ENCODE results near the gene BROX.
"Not testable (repeated sequence)": the region's sequence is repeated elsewhere in the genome, so short reads cannot be mapped to it uniquely, and the experiment has no call there.

Gene BROX

DNA sequence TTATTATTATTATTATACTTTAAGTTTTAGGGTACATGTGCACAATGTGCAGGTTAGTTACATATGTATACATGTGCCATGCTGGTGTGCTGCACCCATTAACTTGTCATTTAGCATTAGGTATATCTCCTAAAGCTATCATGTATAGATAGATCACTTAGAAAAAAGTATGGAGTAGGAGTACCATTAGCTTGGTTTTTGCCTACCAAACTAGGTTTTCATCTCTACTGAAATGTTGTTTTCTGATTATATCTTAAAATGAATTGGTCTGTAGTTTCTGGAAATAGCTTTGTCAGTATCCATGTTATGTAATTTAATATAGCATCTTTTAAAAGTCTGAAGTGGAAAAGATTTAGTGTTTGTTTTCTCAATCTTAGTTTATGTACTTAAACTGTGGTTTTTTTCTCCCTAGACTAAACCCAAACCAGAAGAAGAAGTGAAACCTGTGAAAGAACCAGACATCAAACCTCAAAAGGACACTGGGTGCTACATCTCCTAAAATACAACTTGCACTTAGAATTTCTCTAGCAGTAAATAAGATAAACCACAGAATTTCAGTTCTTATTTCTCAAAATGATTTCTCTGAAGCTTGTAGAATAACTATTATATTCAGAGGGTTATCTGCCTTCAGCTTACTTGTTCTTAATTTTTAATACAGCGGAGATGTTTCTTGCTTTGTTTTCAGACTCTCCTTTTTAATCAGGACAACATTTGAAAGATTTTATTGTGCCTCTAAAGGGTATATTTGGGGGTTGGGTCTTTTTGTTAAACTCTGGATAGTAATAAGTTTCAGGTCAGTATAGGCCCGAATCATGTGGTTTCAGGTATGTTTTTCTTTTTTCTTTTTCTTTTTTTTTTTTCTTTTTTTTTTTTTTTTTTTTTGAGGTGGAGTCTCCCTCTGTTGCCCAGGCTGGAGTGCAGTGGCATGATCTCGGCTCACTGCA is 20.1 kb downstream of the BROX start:
- DNase-seq (ENCODE audit: low spot score) = no peak

DNA sequence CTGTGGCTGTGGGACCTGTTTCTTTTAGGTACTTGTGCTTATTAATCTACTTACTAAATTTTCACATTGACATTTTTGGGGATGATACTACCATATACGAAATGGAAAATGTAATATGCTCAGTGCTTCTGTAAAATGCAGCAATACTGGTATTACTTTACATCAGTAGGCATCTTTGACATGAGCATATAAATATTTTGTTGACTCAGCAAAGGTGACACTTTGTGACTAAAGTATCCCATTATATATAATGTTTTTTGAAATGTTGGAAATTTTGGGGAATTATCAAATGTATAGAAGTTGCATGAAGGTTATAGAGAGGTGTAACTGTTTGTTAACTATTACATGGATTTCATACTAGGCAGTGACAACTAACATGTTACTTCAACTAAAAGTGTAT is 22.4 kb downstream of the BROX start:
- DNase-seq (ENCODE audit: low spot score) = no peak

DNA sequence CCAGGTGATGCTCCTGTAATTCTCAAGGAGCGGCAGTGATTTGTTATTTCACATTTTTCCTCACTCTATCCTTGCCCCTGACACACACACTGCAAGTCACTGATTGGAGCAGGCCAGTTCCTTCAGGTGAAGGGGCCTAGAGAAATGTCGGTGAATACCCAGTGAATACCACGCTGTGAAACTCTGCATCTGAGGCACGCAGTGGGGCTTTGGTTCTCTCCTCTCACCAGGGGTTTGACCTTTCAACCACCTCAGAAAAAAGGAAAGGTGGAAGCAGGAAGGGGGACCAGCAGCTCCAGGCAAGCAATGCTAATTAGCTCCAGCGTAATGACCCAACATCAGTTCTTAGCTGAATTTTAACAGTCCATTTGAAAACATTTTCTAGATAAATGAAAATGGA is 24.1 kb downstream of the BROX start:
- no peak for DNase-seq (ENCODE audit: low spot score)

DNA sequence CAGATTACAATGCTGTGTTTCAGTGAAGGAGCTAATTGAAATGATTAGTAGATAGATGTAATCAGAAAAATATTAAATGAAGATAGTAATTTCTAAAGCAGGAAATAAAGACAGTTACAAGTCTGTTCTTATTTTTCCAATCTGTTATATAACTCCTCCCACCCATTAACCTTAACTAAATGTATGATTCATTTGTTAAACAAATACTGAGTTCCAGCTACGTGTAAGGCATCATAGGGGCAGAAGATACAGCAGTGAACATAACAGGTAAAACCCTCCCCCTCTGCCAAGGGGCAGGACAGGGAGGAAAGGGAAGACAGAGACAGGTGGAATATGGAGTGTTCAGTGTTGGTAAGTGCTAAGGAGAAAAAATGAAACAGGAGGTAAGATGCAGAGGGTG is 24.6 kb downstream of the BROX start, which contains the start of gene FAM177B:
TSS of gene FAM177B (plus strand) at position 231 of the 400 bp plus-strand sequence. CDS start 9,344 bp downstream, outside the sequence.
- no peak for DNase-seq (ENCODE audit: low spot score)

DNA sequence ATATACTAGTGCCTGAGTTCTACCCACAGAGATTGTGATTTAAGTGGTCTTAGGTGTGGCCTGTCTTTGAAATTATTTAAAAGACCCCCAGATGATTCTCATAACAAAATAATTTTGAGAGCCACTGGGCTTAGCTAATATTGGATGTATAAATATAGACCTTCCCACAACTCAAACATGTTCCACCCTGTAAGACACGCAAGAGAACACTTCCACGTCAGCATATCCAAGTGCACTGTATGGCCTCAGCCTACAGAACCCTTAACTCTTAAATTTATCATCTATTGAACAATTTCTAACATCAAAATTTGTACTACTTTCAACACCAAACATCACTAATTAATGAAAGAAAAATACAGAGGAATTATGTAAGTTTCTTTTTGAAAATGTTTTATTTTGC is 27.1 kb downstream of the BROX start:
- DNase-seq (ENCODE audit: low spot score) = no peak

DNA sequence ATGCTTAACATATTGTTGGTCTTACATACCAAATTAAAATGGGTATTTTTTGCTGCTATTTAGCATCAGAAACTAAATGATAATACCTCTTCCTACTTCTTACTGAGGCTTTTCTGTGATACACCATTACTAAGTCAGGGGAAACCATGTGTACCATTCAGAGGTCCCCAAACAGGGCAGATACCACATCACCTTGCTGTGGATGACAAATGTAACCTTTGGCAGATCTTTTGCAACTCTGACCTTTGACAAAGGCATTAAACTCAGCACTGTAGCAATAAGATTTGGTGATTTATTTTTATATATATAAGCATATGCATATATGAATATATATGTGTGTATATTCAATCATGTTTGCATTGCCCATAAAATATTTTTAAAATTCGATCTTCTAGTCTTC is 27.6 kb downstream of the BROX start:
- DNase-seq (ENCODE audit: low spot score) = no peak

DNA sequence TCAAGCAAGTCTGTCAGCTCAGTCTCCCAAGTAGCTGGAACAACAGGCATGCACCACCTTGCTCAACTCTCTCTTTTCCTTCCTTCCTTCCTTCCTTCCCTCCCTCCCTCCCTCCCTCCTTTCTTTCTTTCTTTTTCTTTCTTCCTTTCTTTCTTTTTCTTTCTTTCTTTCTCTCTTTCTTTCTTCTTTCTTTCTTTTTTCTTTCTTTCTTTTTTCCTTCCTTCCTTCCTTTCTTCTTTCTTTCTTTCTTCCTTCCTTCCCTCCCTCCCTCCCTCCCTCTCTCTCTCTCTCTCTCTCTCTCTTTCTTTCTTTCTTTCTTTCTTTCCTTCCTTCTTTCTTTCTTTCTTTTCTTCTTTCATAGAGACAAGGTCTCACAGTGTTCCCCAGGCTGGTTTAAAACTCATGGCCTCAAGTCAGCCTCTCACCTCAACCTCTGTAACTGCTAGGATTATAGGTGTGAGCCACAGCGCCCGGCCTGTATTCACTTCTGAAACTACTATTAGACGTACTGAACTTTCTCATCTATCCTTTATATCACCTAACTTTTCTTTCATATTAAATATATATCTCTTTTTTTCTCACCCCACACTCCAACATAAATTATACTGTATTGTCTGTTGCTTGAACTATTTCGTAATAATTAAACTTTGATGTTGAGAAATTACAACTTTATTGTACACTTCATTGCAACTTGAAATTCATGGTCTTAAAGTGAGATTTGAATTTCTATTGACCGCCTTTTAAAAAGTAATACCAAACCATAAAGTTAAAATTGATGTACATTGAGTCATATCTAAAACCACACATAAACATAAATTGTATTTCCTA is 29.5 kb downstream of the BROX start:
- DNase-seq (ENCODE audit: low spot score) = not testable (repeated sequence)

DNA sequence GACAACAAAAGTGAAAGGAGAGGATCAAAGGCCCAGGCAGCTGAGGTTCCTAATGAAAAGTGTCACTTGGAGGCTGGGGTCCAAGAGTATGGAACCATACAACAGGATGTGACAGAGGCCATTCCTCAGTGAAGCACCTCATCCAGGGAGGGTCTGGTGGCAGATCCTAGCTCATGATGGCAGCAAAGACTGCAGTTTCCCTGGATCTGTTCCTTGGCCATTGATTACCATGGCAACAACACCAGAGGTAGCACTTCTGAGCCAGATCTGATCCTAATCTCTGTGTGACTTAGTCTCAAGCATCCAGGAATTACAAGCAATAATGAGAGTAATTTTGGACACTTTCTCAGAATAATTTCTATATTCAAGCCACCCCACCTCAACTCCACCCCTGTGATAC is 37.6 kb downstream of the BROX start:
- DNase-seq (ENCODE audit: low spot score) = no peak

DNA sequence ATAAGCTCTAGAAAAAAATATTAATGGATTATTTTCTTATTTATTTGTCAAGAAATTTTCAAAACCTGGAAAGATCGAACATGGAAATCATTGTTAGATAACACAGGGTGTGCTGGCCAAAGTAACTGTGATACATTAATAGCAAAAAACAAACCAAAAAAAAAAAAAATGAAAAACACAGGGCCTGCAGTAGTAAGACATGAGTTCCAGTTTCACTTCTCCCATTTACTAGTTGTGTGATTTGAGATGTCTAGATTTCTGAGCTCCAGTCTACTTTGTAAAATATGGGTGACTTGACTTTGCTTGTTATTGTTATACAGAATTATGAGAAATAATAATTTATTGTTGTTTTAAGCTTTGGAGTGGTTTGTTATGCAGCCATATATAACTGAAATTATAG is 38.3 kb downstream of the BROX start:
- no peak for DNase-seq (ENCODE audit: low spot score)

DNA sequence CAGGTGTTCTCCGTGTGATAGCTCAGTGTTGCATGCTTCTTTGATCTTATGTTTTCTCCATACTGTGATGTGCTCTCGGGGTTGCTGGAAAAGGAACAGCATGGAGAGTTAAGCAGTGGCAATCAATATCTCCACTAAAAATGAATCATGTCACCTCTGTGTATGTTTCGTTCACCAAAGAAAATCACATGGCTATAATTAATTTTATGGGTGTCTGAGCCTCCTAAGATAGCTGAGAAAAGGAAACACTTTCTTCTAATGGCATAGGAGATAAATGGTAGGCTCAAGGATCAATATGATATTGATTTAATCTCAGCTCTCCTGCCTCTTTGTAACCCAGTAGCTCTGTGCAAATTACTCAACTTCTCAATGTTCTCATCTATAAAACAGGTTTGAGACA is 38.9 kb downstream of the BROX start:
- DNase-seq (ENCODE audit: low spot score) = no peak

DNA sequence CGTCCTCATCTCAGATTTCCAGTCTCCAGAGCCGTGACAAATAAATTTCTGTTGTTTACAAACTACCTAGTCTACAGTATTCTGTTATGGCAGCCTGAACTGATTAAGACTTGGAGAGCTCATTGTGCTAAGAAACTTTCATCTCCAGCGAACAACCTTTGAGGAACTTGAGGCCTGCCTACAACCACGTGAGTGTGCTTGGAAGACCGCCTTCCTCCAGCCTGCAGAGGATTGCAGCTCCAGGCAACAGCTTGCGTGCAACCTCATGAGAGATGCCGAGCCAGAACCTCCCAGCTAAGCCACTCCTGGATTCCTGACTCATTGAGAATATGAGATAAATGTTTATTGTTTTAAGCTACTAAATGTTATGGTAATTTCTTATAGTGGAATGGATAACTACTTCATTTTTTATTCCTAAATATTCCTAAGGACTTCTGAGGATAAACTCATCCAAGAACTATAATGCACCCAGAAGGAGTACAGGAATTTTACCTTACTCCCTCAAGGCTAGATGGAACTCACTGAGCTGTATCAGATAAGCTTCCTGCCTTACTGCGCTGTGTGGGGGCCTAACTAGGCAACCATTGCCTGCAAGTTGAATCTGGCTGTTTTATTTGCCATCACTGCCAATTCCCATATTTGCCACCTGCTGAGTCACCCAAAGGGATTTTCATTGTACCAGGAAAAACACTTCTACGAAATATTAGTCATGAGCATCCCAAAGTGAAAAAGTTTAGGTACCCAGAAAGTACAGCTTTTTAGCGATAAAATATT is 42.2 kb downstream of the BROX start:
- DNase-seq (ENCODE audit: low spot score) = no peak

DNA sequence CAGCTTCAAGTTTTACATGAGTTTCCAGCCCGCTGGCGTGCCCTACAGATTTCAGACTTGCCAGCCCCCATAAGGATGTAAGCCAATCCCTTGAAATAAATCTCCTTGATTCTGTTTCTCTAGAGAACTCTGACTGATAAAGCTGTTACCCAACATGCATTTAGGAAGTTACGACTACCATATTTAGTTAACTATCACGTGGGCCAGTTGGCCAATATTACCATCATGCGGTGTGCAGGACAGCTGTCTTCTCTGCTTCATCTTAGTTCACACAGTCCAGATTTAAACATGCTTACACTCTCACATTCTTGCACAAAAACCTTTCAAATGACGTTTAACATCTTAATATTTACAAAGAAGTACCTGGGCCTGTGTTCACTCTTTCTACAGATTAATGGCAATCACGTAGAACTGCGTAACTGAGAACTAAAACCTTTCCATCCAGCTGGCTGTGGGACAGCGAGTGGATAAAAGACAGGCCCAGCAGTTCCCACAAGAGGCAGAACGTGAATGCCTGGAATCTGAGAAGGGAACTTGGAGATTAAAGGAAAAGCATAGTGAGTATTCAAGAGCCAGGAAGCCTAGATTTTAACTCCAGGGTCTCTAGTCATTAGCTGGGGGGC is 45.4 kb downstream of the BROX start:
- no peak for DNase-seq (ENCODE audit: low spot score)

DNA sequence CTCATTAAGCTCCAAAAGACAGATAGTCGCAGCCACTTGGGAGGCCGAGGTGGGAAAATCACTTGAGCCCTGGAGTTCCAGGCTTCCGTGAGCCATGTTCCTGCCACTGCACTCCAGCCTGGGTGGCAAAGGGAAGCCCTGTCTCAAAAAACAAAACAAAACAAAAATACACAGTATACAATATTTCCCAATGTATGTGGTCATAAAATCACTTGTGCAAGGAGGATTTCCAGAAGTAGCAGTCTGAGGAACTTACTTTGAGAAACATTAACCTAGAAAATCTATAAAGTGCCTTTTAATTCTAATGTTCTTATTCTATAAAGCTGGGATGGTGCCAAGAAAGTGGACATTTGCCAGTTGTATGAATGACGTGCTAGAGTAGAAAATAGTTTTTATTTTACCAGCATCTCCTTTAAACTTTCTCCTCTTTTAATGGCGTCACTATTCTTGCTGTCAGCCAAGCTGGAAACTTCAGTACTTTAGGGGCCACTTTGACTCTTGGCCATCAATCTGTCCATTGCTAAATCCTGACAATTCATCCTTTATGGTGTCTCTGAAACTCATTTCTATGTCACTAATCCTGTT is 47.2 kb downstream of the BROX start:
- DNase-seq (ENCODE audit: low spot score) = no peak

DNA sequence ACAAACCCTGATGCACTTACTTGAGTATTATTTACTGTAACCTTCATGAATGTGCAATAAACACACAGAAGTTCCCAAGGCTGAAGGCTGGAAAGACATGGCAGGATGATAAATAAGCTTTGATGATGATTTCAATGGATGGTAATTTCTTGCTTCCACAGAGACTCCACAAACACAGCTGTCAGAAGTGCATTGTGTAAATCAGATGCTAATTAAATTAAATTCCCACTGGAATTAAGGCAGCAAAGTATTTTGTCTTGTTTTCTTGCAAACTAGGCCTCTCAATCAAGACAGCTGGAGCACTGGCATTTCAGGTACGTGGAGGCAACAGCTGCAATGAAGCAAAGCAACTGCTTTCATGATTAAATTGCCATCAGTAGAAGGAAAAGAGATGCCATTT is 48.7 kb downstream of the BROX start:
- DNase-seq (ENCODE audit: low spot score) = no peak

DNA sequence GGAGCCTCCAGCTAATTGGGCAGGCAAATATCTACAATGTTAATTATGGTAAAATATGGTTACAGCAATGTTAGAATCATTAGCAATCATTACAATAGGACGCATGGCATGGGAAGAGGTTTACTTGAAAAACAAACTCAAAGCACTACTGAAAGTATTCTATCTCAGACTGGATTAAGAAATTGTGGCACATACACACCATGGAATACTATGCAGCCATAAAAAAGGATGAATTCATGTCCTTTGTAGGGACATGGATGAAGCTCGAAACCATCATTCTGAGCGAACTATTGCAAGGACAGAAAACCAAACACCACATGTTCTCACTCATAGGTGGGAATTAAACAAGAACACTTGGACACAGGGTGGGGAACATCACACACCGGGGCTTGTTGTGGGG is 49.8 kb downstream of the BROX start:
- not testable (repeated sequence) for DNase-seq (ENCODE audit: low spot score)

DNA sequence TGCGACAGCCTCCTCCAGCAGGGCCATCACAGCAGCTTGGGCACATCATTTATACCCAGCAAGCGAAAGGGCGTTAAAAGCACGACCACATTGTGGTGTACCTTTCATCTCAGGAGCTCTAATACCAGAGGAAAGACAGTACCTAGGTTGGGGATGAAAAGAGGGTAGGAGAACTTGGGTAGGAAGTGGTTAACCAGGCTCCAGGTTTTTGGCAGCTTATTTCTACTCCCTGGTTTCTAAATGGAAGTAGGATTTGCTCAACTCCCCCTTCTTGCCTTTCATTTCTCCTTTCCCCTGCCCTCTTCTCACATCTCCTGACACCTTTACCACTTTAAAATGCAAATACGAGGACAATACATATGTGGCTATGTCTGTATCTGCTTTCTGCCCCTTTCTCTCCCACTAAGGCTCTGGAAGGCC is 54.8 kb downstream of the BROX start:
- DNase-seq (ENCODE audit: low spot score) = no peak

DNA sequence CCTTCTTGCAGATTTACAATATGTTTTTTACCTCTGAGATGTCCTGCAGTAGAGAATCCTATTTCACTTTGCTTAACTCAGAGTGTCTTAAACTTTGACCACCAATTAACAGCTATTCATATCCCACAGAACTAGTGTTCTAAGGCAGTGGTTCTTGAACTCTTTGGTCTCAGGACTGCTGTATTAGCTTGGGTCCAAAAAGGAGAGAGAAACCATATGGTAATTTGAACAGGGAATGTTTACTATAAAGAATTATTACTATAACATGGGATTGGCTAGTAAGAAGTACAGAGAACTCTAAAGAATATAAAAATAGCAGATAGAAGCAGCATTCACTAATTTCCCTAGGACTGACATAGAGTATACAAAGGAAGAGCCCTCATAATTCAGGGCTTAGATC is 56.2 kb downstream of the BROX start:
- DNase-seq (ENCODE audit: low spot score) = no peak

DNA sequence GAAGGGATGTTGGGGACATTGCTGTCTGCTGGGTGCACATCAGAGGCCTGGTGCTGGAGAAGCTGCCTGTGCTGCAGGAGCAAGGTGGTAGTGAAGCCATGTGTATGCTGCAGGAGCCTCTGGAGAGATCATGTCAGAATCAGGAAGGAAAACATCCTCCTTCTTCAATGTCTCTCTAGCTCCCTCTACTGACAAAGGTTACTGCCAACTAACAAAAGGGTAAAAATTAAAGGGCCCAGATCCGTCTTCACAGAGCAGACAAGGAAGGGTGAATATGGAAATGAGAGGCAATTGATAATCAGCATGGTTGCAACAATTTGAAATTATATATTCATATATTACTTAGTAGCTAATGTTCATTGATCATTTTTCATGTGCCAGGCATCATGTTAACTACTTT is 56.8 kb downstream of the BROX start:
- no peak for DNase-seq (ENCODE audit: low spot score)

DNA sequence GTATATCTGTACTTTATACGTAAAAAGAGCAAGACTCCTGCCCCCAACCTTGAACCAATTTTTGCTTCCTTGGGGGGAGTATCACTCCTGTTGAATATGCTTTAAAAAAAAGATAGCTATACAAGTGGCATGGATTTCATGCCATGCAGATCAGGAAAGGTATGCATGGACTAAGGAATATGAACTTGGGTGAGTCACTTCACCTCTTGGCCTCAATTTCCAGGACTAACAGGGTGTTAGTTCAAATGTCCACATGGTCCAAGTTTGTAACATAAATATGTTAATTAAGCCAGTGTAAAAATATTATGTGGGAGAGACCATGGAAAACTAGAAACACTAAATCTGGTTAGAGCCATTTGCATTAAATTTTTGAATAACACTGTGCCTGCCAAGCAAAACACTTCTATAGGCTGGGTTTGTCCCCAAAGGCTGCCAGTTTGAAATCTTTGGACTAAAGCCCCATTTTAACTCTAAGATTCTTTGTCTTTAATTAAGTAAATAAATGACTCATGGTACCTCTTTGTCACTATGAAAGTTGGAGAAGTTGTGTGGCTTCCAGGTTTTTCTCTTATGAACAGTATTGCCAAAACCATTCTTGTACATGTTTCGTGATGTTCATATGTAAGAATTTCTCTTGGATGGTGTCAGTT is 57.7 kb downstream of the BROX start:
- DNase-seq (ENCODE audit: low spot score) = no peak

DNA sequence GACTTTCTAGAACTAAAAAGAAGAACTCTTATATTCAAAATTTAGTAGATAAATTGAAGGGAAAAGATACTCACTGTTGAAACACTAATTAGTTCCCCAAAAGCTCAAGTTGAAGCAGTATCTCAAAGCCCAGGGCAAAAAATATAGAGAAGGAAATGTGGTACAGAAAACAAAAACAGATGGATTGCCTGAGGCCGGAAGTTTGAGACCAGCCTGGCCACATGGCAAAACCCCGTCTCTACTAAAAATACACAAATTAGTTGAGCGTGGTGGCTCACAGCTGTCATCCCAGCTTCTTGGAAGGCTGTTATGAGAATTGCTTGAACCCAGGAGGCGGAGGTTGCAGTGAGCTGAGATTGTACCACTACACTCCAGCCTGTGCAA is 60.6 kb downstream of the BROX start:
- DNase-seq (ENCODE audit: low spot score) = no peak

DNA sequence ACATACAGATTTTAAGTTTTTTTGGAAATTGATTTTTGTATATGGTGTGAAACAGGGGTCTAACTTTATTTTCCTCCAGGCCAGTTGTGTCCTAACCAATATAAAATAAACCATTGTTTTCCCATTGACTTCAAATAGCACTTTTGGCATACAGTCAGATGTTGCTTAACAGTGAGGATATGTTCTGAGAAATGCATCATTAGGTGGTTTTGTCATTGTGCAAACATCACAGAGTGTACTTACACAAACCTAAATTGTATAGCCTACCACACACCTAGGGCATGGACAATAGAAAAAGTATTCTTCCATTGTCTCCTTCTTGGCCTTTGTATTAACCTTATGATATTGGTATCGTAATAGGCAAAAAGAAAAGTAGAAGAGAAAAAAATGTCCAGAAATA is 65.1 kb downstream of the BROX start:
- no peak for DNase-seq (ENCODE audit: low spot score)

All from HuH-7.5 (cell line).